Left lung (tissue), 10 donors: ENCODE measurements around the gene CWC27. TPM values are rescaled to one million over a fixed set of nuclear protein-coding genes. Genes with fewer than 3 reads are reported as not detected.

Experiments used
- ATAC-seq: fragments of 200-7000 bp; cut with Tn5 transposase; one replicate; pipeline ENCODE4 v1.9.1; 2020; ENCODE audit warnings: moderate library complexity
- DNase-seq, 4 donors: peaks; one replicate each; pipeline ENCODE4 v3.0.0-alpha.2; 2013 to 2020
- H3K27ac ChIP-seq, 2 donors: fragments of 200-600 bp; sonication (generic) in 1 of 2; one replicate each; pipeline versions ENCODE4 v1.5.0 to v1.8.0; 2020 to 2021
- H3K27me3 ChIP-seq, 2 donors: fragments of 200-600 bp; sonication (generic) in 1 of 2; one replicate each; pipeline versions ENCODE4 v1.5.0 to v1.8.0; 2020 to 2021
- H3K36me3 ChIP-seq, 2 donors: fragments of 200-600 bp; sonication (generic) in 1 of 2; one replicate each; pipeline versions ENCODE4 v1.5.0 to v1.8.0; 2020 to 2021
- H3K4me1 ChIP-seq, 2 donors: fragments of 200-600 bp; one replicate each; pipeline ENCODE4 v1.8.0; 2021
- H3K4me3 ChIP-seq, 2 donors: fragments of 200-600 bp; sonication (generic) in 1 of 2; one replicate each; pipeline versions ENCODE4 v1.5.0 to v1.8.0; 2020 to 2021; ENCODE audit warnings: mild to moderate bottlenecking in 1 of 2
- H3K9me3 ChIP-seq, 2 donors: fragments of 200-600 bp; sonication (generic) in 1 of 2; one replicate each; pipeline versions ENCODE4 v1.5.0 to v1.8.0; 2020 to 2021
- CTCF ChIP-seq, 2 donors: fragments of 200-600 bp; sonication (generic) in 1 of 2; IDR thresholded peaks; one replicate each; pipeline versions ENCODE4 v1.5.0 to v1.8.0; 2021; ENCODE audit warnings: antibody characterized with exemption in 2 of 2
- intact Hi-C, 2 donors: fragments of 100-400 bp; cut with DNase I; formaldehyde crosslinking; loops; one replicate each; pipeline versions ENCODE4 v1.11.2 to v1.14.2; 2022
- polyA plus RNA-seq, 6 donors: library from polyadenylated mRNA; unstranded; fragments of 120-200 nt; gene quantifications; one replicate each; pipeline ENCODE4 v1.2.1, GENCODE V29; 2013; ENCODE audit not compliant: insufficient read length in 6 of 6
- total RNA-seq, 2 donors: library from RNA; stranded (reverse); fragmentation: NEBNext Ultra II Directional; extraction: Animal tissue kit (Norgen Biotek cat#: 25700); gene quantifications; one replicate each; pipeline ENCODE4 v1.2.1, GENCODE V29; 2021
- donor health status: DM: no; HTN: yes; CAD: no.
- donor health status: DM: no; HTN: no; CAD: no.

CWC27 gene
- total and polyA plus RNA-seq, 8 donors, result 14.3 to 45.4 (median 36.3) TPM

- intact Hi-C loops, result no loop called here
- no peaks in the 10 kb centered on the region for H3K9me3 ChIP-seq
- DNase-seq, result no peak
- no peaks in the 10 kb centered on the region for H3K27me3 ChIP-seq
- no peaks in the 10 kb centered on the region for H3K36me3 ChIP-seq
- H3K4me3 ChIP-seq, result no peak overlapping the region
- ATAC-seq, result no peak
- no peak overlapping the region for H3K27ac ChIP-seq
- H3K4me1 ChIP-seq, result no peaks in the 10 kb centered on the region
- no peak for TF ChIP-seq CTCF (IDR thresholded peaks at IDR 0.05)
These were observed 176.1 kb downstream of the CWC27 start for GRCh38 chr5:64944868-64945267.

GRCh38 chr5:64947031-64947430, 178.3 kb downstream of the CWC27 start:
- no peak for TF ChIP-seq CTCF (IDR thresholded peaks at IDR 0.05)
- ATAC-seq, result no peak

GRCh38 chr5:64947801-64948200, 179.1 kb downstream of the CWC27 start:
- intact Hi-C loops, result no loop called here
- Histone ChIP-seq H3K27me3 (no peaks in the 10 kb centered on the region), H3K27ac (no peak overlapping the region), H3K9me3 (no peaks in the 10 kb centered on the region), H3K36me3 (no peaks in the 10 kb centered on the region), H3K4me1 (no peaks in the 10 kb centered on the region), H3K4me3 (no peak overlapping the region)
- DNase-seq (no peak), ATAC-seq (no peak)
- no peak for TF ChIP-seq CTCF (IDR thresholded peaks at IDR 0.05)

More at GRCh38 chr5:64947031-64947430, 178.3 kb downstream of the CWC27 start:
- Histone ChIP-seq H3K27me3 (no peaks in the 10 kb centered on the region), H3K4me3 (no peak overlapping the region), H3K36me3 (no peaks in the 10 kb centered on the region), H3K27ac (no peak overlapping the region), H3K9me3 (no peaks in the 10 kb centered on the region), H3K4me1 (no peaks in the 10 kb centered on the region)
- DNase-seq, result no peak
- intact Hi-C loops, result no loop called here

- Histone ChIP-seq H3K4me3 (no peak overlapping the region), H3K4me1 (no peaks in the 10 kb centered on the region)
- ATAC-seq, result no peak
These were observed 180.6 kb downstream of the CWC27 start for GRCh38 chr5:64949331-64949730.

More at GRCh38 chr5:64949331-64949730, 180.6 kb downstream of the CWC27 start:
- no peak overlapping the region for H3K27ac ChIP-seq
- H3K9me3 ChIP-seq, result no peaks in the 10 kb centered on the region
- H3K36me3 ChIP-seq, result no peaks in the 10 kb centered on the region
- no peak for DNase-seq
- no peak for TF ChIP-seq CTCF (IDR thresholded peaks at IDR 0.05)
- intact Hi-C loops, result no loop called here
- H3K27me3 ChIP-seq, result no peaks in the 10 kb centered on the region
